Kidney epithelial cell (primary cell): ENCODE data around the gene SLC29A3. TPM values are rescaled to one million over a fixed set of nuclear protein-coding genes. Genes with fewer than 3 reads are reported as not detected.

Experiments used
- DNase-seq: peaks from one replicate; pipeline ENCODE4 v3.0.0-alpha.2; 2010; ENCODE audit warnings: low read depth
- H3K27me3 ChIP-seq: 2 replicates; pipeline ENCODE4 v1.6.0; 2011; ENCODE audit warnings: low read length; ENCODE audit not compliant: control insufficient read depth, insufficient read depth
- H3K36me3 ChIP-seq: 2 replicates; pipeline ENCODE4 v1.5.1; 2011; ENCODE audit warnings: low read length; ENCODE audit not compliant: control insufficient read depth, insufficient read depth
- H3K4me3 ChIP-seq: 2 replicates; pipeline ENCODE4 v1.5.1; 2011; ENCODE audit warnings: low read depth, mild to moderate bottlenecking, control low read depth, low read length
- CTCF ChIP-seq: IDR thresholded peaks from 2 replicates; pipeline ENCODE4 v1.5.1; 2011; ENCODE audit warnings: mild to moderate bottlenecking, moderate library complexity, low read length, control low read depth, inconsistent platforms; ENCODE audit not compliant: insufficient read depth, poor library complexity, severe bottlenecking
- total RNA-seq: library from RNA; depleted of rRNA; stranded (reverse); fragments of >200 nt; gene quantifications from 2 replicates; pipeline ENCODE4 v1.2.3, GENCODE V29; 2015

SLC29A3 gene
- total RNA-seq, 1 donor from 2014 or later: 3.6 TPM

GRCh38 chr10:71363936-71364335 lies 44.9 kb downstream of the SLC29A3 start:
- H3K27me3 ChIP-seq: no peaks in the 10 kb centered on the region
- H3K36me3 ChIP-seq: no peaks in the 10 kb centered on the region
- no peak overlapping the region for H3K4me3 ChIP-seq
- TF ChIP-seq CTCF: no peak
- DNase-seq: no peak

- no peak for DNase-seq
- TF ChIP-seq CTCF: no peak
- Histone ChIP-seq H3K27me3 (peaks cover 2% of the 10 kb centered on the region), H3K36me3 (no peaks in the 10 kb centered on the region), H3K4me3 (no peak overlapping the region)
These were observed 46.3 kb downstream of the SLC29A3 start for GRCh38 chr10:71365366-71365765.

- TF ChIP-seq CTCF: no peak
- no peaks in the 10 kb centered on the region for H3K36me3 ChIP-seq
- H3K4me3 ChIP-seq: no peak overlapping the region
- peaks cover 2% of the 10 kb centered on the region for H3K27me3 ChIP-seq
- DNase-seq: no peak
These were observed 47.6 kb downstream of the SLC29A3 start for GRCh38 chr10:71366690-71367089.

- Histone ChIP-seq H3K36me3 (no peaks in the 10 kb centered on the region), H3K27me3 (peaks cover 2% of the 10 kb centered on the region), H3K4me3 (no peak overlapping the region)
- no peak for TF ChIP-seq CTCF
- no peak for DNase-seq
These were observed 48.2 kb downstream of the SLC29A3 start for GRCh38 chr10:71367271-71367670.

- no peaks in the 10 kb centered on the region for H3K36me3 ChIP-seq
- H3K27me3 ChIP-seq: peaks cover 2% of the 10 kb centered on the region
- DNase-seq: no peak
- H3K4me3 ChIP-seq: no peak overlapping the region
- TF ChIP-seq CTCF: no peak
These were observed 49.1 kb downstream of the SLC29A3 start for GRCh38 chr10:71368176-71368575.

GRCh38 chr10:71368643-71369042 lies 49.6 kb downstream of the SLC29A3 start:
- no peak overlapping the region for H3K4me3 ChIP-seq
- TF ChIP-seq CTCF: no peak
- peaks cover 4% of the 10 kb centered on the region for H3K27me3 ChIP-seq
- no peak for DNase-seq
- H3K36me3 ChIP-seq: no peaks in the 10 kb centered on the region
